HUES64 (cell line): Measurements from ENCODE around the gene EHD3.

Experiments used
- H3K27ac ChIP-seq: 2 replicates; pipeline ENCODE4 v1.7.0; 2013; ENCODE audit warnings: low read depth, low read length, inconsistent platforms
- H3K27me3 ChIP-seq: 2 replicates; pipeline ENCODE4 v1.6.1; 2013; ENCODE audit warnings: mild to moderate bottlenecking, low read length; ENCODE audit not compliant: insufficient read depth
- H3K36me3 ChIP-seq: 2 replicates; pipeline ENCODE4 v1.6.1; 2013; ENCODE audit warnings: mild to moderate bottlenecking, low read length; ENCODE audit not compliant: insufficient read depth
- H3K4me1 ChIP-seq: 2 replicates; pipeline ENCODE4 v1.6.1; 2013; ENCODE audit warnings: mild to moderate bottlenecking, low read length, moderate library complexity; ENCODE audit not compliant: insufficient read depth
- H3K4me3 ChIP-seq: 2 replicates; pipeline ENCODE4 v1.5.1; 2013; ENCODE audit warnings: mild to moderate bottlenecking, low read length, moderate library complexity
- H3K9ac ChIP-seq: 2 replicates; pipeline ENCODE4 v1.6.1; 2013; ENCODE audit warnings: mild to moderate bottlenecking, low read depth, low read length
- H3K9me3 ChIP-seq: 2 replicates; pipeline ENCODE4 v1.6.1; 2013; ENCODE audit warnings: low read depth, low read length; ENCODE audit not compliant: insufficient read depth
- WGBS: fragments of 150-250, 120-280 bp; methylation state at CpG from one replicate; pipeline ENCODE4 v1.1.7; 2013; ENCODE audit warnings: missing lambda C conversion rate; 5-methylcytosine and 5-hydroxymethylcytosine counted together

The EHD3 gene

DNA sequence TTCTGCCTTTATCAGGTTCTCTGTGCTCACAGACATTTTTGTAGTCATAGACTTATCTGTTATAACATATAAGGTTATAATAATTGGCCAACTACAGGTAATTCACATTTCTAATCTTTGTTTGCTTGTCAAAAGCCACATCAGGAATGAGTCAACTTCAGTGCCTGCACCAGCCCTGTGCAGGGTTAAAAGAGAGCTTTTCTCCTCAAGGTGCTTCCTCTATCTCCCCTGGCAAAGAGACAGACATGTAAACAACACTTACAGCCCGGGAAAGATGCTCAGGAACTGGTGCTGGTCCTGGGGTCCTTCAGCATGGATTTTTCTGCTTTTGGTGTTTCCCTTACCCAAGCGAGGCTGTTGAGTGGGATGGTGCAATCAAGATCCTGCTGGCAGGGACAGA is 7.7 kb upstream of the EHD3 start:
- H3K27me3 ChIP-seq: no peaks in the 10 kb centered on the region
- no peak overlapping the region for H3K27ac ChIP-seq
- WGBS: 79% methylated on average over 2 of the region's 2 CpGs

DNA sequence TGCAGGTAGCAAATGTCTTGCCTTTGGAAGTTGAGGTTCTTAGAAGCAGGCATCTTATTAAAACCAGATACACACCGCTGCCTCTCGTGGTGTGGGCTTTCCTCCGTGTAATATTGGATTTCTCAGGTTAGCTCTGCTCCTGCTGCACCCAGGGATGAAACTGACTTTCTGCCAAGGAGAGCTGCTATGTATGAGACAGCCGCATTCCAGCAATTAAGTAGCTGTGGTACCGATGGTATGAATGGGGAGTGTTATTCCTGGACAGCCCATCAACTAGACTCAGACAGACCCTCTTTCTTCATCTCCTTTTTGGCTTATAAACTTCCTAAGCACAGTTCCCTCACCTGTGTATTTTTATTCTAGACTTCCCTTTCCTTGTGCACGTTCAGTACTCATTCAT is 6.8 kb upstream of the EHD3 start:
- Histone ChIP-seq H3K4me1 (no peaks in the 10 kb centered on the region), H3K27ac (no peak overlapping the region), H3K27me3 (no peaks in the 10 kb centered on the region), H3K9me3 (no peaks in the 10 kb centered on the region), H3K36me3 (no peaks in the 10 kb centered on the region), H3K4me3 (no peak overlapping the region), H3K9ac (no peak overlapping the region)
- 90% methylated on average over 6 of the region's 6 CpGs for WGBS

More for the DNA sequence above, 7.7 kb upstream of the EHD3 start:
- H3K9ac ChIP-seq: no peak overlapping the region
- H3K4me3 ChIP-seq: no peak overlapping the region
- no peaks in the 10 kb centered on the region for H3K9me3 ChIP-seq
- H3K36me3 ChIP-seq: no peaks in the 10 kb centered on the region
- no peaks in the 10 kb centered on the region for H3K4me1 ChIP-seq

DNA sequence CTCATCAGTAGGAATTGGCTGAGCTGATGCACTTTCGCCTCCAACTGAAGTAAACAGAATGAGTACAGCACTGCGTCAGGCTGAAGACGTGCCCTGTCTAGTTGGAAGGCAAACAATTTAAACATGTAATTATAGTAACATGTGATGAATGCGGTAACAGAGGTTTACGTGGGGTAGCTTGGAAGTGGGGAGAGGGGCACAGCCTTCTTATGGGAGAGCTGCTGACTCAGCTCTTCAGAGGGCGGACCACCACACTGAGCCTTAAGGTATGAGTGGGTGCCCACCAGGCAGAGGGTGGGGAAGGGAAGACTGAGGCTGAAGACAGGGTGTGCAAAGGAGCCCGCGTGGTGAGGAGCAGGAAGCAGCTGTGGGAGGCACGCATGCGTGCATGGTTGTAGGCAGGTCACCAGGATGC is 6.2 kb upstream of the EHD3 start:
- H3K9ac ChIP-seq: no peak overlapping the region
- no peak overlapping the region for H3K27ac ChIP-seq
- no peaks in the 10 kb centered on the region for H3K27me3 ChIP-seq
- H3K36me3 ChIP-seq: no peaks in the 10 kb centered on the region
- WGBS: 88% methylated on average over 10 of the region's 10 CpGs
- no peaks in the 10 kb centered on the region for H3K9me3 ChIP-seq
- H3K4me1 ChIP-seq: no peaks in the 10 kb centered on the region
- no peak overlapping the region for H3K4me3 ChIP-seq

DNA sequence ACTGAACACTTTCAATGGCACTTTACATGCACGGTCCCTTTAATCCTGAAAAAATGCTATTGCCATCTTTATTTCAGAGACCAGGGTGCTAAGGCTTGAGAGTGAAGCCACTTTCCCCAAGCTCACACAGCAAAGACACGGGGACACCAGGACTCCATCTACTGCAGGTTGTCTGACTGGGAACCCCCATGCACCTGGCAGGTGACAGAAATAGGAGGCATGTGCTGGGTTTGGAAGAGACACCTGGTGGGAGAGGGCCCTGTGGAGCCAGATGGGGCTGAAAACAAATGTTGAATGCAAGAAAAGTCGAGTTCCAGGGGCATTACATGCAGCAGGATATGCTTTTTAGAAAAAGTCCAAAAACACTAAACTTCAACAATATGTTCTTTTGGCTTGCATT is 5.2 kb upstream of the EHD3 start:
- H3K9me3 ChIP-seq: no peaks in the 10 kb centered on the region
- H3K4me3 ChIP-seq: no peak overlapping the region
- WGBS: 83% methylated on average over 3 of the region's 3 CpGs
- H3K4me1 ChIP-seq: peaks cover 6% of the 10 kb centered on the region
- H3K9ac ChIP-seq: no peak overlapping the region
- H3K27me3 ChIP-seq: no peaks in the 10 kb centered on the region
- H3K27ac ChIP-seq: no peak overlapping the region
- no peaks in the 10 kb centered on the region for H3K36me3 ChIP-seq

DNA sequence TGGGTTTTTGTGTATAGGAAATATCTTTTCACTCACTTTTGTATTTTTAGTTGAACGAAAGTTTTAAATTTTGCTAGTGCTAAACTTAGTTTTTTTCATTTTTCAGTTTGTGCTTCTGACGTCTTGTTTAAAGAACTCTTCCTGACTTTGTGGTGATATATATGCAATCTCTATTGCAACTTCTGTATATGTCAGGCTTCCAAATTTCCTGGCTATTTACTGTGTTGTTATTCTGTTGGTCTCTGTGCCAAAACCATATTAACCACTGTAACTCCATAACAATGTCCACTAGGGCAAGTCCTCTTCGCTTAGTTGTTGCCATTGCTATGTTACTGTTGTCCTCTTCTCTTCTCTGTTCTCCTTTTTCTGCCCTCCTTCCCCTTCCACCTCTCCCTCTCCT is 3.2 kb upstream of the EHD3 start:
- no peak overlapping the region for H3K27ac ChIP-seq
- peaks cover 13% of the 10 kb centered on the region for H3K27me3 ChIP-seq
- H3K9me3 ChIP-seq: no peaks in the 10 kb centered on the region
- WGBS: 87% methylated on average over 3 of the region's 3 CpGs
- no peak overlapping the region for H3K4me3 ChIP-seq
- no peak overlapping the region for H3K9ac ChIP-seq
- peaks cover 6% of the 10 kb centered on the region for H3K4me1 ChIP-seq
- H3K36me3 ChIP-seq: no peaks in the 10 kb centered on the region

DNA sequence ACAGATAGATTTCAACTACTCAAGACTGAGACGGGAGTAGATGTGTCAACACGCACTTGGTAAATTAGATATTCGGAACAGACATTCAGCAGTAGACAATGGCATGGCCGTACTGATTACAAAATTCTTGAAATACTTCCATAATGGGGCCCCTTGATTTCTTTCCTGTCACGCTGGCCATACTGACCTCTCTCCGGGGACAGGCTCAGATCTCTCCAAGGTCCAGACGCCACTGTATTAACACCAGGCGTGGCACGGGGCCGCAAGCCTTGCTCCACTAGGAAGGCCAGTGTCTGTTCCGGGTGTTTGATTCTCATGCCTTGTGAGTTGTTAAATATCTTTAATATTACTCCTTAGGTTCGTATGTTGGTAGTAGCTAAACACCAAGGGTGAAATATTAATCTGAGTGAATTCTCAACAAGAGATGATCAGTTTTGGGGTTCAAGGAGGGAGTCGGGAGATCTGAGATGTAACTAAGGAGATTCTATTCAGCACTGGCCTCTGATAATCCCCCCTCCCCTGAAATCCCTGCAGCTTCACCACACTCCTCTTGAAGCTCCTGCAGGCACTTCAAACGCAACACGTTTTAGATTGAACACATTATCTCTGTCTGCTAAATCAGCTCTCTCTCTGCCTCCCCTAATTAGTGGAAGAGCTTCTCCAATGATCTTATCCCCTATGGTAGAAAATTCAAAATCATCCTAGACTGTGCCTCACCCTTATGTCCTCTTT is 2.2 kb upstream of the EHD3 start:
- Histone ChIP-seq H3K9ac (no peak overlapping the region), H3K27ac (no peak overlapping the region), H3K9me3 (no peaks in the 10 kb centered on the region), H3K4me3 (no peak overlapping the region), H3K4me1 (peaks cover 6% of the 10 kb centered on the region), H3K27me3 (peaks cover 13% of the 10 kb centered on the region), H3K36me3 (no peaks in the 10 kb centered on the region)
- WGBS: 88% methylated on average over 15 of the region's 15 CpGs

DNA sequence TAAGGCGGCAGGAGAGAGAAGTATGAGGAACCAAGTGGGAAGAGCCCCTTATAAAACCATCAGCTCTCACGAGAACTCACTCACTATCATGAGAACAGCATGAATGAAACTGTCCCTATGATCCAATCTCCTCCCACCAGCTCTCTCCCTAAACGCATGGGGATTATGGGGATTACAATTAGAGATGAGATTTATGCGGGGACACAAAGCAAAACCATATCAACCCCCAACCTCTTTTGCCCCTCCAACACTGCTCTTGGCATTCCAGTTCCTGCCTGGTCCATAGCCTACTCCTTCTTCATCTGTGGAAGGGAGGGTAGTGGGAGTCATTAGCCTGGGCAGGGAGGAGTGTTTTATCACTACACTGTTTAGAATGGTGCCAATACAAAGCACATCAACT is 1.4 kb upstream of the EHD3 start:
- Histone ChIP-seq H3K9ac (no peak overlapping the region), H3K9me3 (no peaks in the 10 kb centered on the region), H3K27me3 (peaks cover 13% of the 10 kb centered on the region), H3K4me3 (no peak overlapping the region), H3K4me1 (peaks cover 6% of the 10 kb centered on the region), H3K36me3 (no peaks in the 10 kb centered on the region), H3K27ac (no peak overlapping the region)
- WGBS: 100% methylated on average over 1 of the region's 4 CpGs

DNA sequence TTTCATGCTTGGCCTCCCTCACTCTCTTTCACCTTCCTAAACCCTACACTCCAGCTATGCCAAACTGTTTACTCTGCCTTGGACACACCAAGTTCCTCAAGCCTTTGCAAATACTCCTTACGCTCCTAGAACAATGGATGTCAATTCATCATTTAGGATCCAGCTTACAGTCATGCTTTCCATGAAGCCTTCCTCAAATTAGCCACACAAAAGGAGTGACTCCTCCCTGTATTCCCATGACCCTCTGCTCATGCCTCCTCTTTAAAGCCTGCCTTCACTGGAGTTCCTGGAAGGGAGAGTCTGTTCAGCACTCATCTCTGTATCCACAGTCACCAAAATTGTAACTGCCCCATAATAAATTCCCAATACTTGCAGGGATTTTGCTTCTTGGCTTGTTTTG is 721 bp upstream of the EHD3 start:
- H3K4me1 ChIP-seq: peaks cover 6% of the 10 kb centered on the region
- peaks cover 13% of the 10 kb centered on the region for H3K27me3 ChIP-seq
- 90% methylated on average over 1 of the region's 1 CpG for WGBS
- H3K9ac ChIP-seq: no peak overlapping the region
- H3K27ac ChIP-seq: no peak overlapping the region
- H3K9me3 ChIP-seq: no peaks in the 10 kb centered on the region
- no peaks in the 10 kb centered on the region for H3K36me3 ChIP-seq
- H3K4me3 ChIP-seq: 0 out of 2 replicates have a peak overlapping the region, but pooled peaks have one; percentile 28

DNA sequence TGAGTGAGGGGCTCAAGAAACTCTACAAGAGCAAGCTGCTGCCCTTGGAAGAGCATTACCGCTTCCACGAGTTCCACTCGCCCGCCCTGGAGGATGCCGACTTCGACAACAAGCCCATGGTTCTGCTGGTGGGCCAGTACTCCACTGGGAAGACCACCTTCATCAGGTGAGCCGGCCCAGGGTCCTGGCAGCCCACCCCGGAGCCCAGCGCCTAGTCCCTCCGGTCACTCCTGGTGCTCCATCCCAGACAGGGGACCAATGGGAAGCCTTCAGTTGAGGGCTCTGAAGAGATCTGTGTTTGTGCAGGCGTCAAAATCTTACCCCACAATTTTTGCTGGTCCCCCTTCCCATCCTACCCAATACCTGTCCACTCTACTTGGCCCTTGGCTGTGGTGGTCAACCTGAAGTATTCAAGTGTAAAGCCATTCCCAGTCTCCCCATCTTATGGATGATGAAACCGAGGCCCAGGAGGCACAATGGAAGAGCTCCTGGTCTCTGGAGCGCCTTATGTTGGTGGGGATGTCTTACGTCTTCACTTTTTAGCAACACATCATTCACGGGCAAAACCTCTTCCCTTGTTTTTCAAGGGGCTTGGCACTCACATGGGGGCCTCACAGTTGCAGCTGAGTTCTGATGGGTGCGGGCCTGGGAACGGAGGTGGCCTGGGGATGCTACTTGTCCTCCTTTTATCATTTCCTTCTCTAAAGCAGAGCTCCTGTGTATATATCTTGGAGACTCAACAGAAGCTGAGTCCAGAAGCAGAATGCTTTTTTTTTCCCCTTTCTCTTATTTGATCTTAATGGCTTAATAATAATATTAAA is 941 bp downstream of the EHD3 start:
- WGBS: 65% methylated on average over 17 of the region's 17 CpGs
- Histone ChIP-seq H3K4me1 (peaks cover 6% of the 10 kb centered on the region), H3K27ac (no peak overlapping the region), H3K9ac (peak overlapping the region; percentile 57), H3K9me3 (no peaks in the 10 kb centered on the region), H3K36me3 (no peaks in the 10 kb centered on the region), H3K4me3 (peak overlapping the region; percentile 70), H3K27me3 (peaks cover 13% of the 10 kb centered on the region)

DNA sequence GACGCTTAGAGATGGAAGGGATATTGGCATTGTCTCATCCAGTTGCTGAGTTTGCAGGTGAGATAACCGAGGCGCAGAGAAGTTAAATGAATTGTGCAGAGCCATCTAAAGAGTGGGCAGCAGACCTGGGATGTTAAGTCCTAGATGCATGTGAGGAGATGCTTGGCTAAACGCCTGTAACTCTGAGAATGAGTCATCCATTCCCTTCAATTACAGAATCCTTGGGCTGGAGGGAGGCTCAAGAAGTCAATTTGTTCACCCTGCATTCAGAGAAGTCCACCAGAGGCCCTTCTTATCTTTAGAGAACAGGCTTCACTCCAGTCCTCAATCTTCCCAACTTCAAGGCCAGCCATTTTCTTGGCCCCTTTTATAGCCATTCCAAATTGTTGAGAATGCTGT is 1.6 kb downstream of the EHD3 start:
- Histone ChIP-seq H3K27me3 (peaks cover 13% of the 10 kb centered on the region), H3K4me1 (peaks cover 6% of the 10 kb centered on the region), H3K27ac (no peak overlapping the region), H3K9me3 (no peaks in the 10 kb centered on the region), H3K9ac (no peak overlapping the region), H3K36me3 (no peaks in the 10 kb centered on the region), H3K4me3 (no peak overlapping the region)
- 83% methylated on average over 4 of the region's 4 CpGs for WGBS

DNA sequence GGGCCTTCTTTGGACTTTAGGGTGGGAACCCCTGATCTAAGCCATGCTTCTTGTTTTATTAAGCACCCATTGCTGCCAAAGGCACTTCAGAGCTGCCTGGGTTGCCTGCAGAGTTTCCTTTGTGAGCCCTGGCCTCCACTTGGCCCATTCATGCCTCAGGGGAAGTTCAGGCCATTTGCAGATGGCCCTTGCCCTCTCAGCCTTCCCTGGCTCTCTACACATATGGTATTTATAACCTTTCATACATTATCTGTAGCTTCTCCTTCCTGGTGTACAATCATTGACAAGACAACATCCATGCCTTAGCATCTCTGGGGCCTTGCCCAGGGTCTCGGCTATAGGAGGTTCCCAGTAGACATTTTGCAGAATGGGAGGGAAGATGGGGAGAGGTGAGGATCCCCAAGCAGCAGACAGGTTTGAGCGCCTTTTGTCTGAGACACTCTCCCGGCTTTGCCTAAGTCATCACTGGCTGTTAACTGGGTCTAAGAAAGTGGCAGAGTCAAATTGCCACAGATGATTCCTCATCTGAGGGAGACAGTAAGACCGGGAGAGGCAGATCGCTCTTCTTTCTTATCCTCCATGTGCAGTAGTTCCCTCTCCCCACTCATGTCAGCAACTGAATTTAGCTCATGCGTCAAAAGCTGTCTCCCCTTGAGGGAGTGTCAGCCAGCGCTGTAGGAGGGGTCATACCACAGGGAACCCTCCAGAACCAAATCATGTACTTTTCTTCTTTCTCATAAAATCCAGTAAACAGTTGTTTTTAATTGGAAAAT is 2.7 kb downstream of the EHD3 start:
- WGBS: 86% methylated on average over 7 of the region's 7 CpGs
- Histone ChIP-seq H3K9ac (no peak overlapping the region), H3K4me3 (no peak overlapping the region), H3K27ac (no peak overlapping the region), H3K36me3 (no peaks in the 10 kb centered on the region), H3K4me1 (peaks cover 6% of the 10 kb centered on the region), H3K9me3 (no peaks in the 10 kb centered on the region), H3K27me3 (peaks cover 13% of the 10 kb centered on the region)
